Astrocyte (in vitro differentiated cells and primary cell): Measurements from ENCODE around the gene TBPL2.

Experiments
- CTCF ChIP-seq: IDR thresholded peaks from 2 replicates; pipeline ENCODE4 v1.5.1; 2011; ENCODE audit warnings: low read depth, mild to moderate bottlenecking, inconsistent platforms, low read length, moderate library complexity; ENCODE audit not compliant: insufficient read depth
- EZH2 ChIP-seq: IDR thresholded peaks from 2 replicates; pipeline ENCODE4 v1.6.1; 2012; ENCODE audit warnings: mild to moderate bottlenecking, low read length, inconsistent platforms; ENCODE audit not compliant: insufficient read depth

- no peak for TF ChIP-seq CTCF
- no peak for TF ChIP-seq EZH2
Observed at GRCh38 chr14:55451398-55451797, 11.0 kb upstream of the TBPL2 start.
